ENCODE data around the gene WDR53.
"Not testable (repeated sequence)": the region's sequence is repeated elsewhere in the genome, so short reads cannot be mapped to it uniquely, and the experiment has no call there.

WDR53 gene

DNA sequence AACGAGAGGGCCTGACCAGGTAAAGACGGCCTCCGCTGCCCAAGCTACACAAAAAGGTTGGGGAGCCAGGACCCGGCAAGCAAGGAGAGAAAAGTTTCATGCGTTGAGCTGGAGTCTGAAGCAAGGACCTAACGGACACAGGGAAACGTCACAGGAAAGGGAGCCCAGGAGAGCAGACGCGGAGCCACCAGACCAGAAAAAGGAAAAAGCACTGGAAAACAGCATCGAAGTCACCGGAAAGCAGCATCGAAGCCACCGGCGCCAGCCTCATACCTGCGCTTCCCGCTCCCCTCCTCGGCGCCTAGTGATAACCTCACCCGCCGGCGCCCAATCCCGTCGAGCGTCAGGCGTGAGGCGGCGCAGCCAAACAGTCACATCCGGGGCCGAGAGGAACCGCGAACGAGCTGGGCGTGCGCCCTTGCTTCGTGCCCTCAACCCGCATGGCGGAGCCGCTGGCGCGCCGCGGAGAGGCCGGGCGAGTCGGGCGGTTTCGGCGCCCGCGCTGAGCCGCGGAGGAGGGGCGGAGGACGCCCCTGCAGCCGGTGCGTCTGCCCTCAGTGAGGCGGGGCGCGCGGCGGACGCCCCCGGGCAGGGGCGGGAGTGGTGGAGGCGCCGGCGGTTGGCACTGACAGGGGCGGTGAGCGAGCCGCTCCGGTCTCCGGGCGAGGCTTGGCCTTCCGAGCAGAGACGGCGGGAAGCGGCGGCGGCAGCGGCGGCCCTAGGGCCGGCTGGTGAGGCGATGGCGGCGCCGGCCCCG, at the start of gene WDR53, which contains the start of gene FBXO45:
Gene WDR53, minus strand, starts transcription at position 309 of the 757 bp plus-strand sequence. CDS start 7,079 bp downstream, outside the sequence.
Gene FBXO45, plus strand, starts transcription at position 415 of the 757 bp plus-strand sequence. Its CDS starts 325 bp downstream, at position 740.
- peak; percentile 74 to 92 for DNase-seq

- no peak for DNase-seq
These were observed 48.9 kb upstream of the WDR53 start for GRCh38 chr3:196617256-196617655.

- DNase-seq, result not testable (repeated sequence)
These were observed 46.9 kb upstream of the WDR53 start for GRCh38 chr3:196615234-196615633.

DNA sequence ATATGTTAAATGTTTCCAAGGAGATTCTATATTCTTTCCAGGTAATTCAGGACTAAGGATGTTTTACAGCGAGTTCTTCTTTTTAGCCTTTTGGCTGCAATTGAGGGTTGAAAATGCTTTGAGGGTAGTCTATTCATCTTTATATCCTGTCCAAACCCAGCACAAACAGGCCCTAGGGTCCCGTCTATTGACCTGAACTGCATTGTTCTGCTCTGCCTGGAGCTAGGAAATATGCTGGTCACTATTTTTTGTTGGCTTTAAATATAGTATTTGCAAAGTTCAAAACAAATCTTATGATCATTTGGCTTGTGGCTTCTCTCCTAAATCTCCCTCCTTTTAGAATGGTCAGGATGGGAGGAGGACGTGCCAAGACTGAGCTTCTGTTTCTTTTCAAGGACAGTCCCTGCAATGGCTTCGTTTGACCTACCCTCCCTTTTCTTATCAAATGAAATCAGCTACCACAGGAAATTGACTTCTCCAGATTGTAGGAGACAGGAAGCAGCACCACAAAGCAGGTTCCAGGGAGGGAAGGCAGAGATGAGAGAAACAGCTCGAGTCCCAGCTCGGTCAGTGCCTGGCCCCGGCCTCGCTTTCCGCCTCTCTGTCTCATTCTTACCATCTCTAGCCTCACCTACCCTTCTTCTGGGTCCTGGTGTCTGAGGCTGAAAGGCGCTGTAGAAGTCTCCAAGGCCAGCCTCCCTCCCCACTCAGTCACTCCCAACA, 43.6 kb upstream of the WDR53 start:
- DNase-seq, result peak in 1 of 2 donors; percentile 48

- no peak for DNase-seq
These were observed 41.6 kb upstream of the WDR53 start for GRCh38 chr3:196609805-196610515.

DNA sequence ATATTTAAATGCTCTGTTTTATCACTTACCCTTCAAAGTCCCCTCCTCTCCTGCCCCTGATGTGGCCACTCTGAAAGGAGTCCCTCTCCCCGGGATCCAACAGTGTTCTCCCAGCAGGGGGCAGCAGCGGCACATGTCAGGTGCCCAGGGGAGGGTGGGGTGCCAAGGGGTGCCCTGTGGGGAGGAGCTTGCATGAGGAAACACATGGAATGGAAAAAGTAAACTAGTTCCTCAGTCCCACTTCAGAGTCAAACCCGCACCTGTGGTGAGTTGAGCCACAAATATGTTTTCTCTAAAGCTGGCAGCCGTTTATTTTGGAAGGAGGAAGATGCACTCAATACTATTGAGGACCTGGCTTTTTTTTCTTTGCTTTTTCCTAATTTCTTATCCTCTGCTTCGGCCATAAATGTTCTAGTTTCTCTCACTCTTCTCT, 41.0 kb upstream of the WDR53 start:
- DNase-seq, result peak; percentile 88 to 92

GRCh38 chr3:196608693-196609092, 40.3 kb upstream of the WDR53 start:
- DNase-seq, result no peak

DNA sequence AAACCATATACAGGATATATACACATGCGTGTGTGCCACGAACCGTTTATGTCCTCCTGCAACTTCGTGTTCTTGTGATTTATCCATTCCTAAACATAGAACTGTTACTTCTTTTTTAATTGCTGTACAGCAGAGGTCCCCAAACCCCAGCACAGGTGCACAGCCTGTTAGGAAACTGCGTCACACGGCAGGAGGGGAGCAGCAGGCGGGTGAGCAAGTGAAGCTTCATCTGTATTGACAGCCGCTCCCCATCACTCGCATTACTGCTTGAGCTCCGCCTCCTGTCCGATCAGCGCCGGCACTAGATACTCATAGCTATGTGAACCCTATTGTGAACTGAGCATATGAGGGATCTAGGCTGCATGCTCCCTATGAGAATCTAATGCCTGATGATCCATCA, 36.2 kb upstream of the WDR53 start:
- DNase-seq, result no peak

GRCh38 chr3:196603683-196604082, 35.3 kb upstream of the WDR53 start:
- DNase-seq, result no peak

DNA sequence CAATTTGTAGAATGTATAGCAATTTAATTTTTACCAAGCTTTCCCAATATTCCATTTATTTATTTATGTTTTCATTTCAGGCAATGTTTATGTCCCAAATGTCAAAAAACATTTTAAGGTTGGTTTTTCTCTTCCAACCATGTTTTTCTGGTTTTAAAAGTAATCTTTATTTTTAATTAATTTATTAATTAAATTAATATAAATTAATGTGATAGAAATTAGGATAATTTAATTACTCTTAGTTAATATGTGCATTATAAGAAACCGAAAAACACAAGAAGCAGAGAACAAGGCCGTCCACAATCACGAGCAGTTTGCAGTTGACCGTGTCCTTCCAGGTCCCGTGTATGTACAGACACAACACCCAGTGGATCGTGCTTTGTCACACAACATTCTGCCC, 34.3 kb upstream of the WDR53 start:
- DNase-seq, result no peak

DNA sequence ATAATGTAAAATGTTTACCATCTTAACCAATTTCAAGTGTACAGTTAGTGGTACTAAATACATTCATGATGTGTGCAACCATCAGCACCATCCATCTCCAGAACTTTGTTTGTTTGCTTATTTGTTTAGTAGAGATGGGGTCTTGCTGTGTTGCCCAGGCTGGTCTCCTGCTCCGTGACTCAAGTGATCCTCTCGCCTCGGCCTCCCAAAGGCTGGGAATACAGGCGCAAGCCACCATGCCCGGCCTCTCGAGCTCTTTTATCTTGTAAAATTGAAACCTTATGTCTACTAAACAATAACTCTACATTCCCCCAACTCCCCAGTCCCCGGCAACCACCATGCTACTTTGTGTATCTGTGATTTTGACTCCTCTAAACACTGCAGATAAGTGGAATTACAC, 32.0 kb upstream of the WDR53 start:
- no peak for DNase-seq

- no peak for DNase-seq
These were observed 31.4 kb upstream of the WDR53 start for GRCh38 chr3:196599734-196600128.

- not testable (repeated sequence) for DNase-seq
These were observed 29.8 kb upstream of the WDR53 start for GRCh38 chr3:196597971-196598733.

DNA sequence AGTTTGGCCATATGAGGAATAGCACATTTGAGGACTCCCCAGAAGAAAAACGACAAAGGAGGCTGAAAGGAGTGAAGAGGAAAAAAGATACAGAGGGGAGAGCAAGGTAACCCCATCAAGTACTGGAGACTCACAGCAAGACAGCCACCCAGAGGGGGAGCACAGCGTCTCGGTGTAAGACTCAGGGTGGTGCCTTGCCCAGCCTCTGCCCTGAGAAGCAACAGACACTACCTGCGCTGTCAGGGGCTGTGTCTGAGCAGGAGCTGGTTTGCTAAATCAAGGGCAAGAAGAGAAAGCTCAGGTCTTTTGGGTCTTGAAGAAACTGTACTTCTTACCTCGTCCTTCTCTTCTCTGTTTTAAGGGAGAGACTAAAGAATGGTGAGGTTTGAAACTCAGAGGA, 28.0 kb upstream of the WDR53 start:
- no peak for DNase-seq

- no peak for DNase-seq
These were observed 21.9 kb upstream of the WDR53 start for GRCh38 chr3:196590279-196590678.

DNA sequence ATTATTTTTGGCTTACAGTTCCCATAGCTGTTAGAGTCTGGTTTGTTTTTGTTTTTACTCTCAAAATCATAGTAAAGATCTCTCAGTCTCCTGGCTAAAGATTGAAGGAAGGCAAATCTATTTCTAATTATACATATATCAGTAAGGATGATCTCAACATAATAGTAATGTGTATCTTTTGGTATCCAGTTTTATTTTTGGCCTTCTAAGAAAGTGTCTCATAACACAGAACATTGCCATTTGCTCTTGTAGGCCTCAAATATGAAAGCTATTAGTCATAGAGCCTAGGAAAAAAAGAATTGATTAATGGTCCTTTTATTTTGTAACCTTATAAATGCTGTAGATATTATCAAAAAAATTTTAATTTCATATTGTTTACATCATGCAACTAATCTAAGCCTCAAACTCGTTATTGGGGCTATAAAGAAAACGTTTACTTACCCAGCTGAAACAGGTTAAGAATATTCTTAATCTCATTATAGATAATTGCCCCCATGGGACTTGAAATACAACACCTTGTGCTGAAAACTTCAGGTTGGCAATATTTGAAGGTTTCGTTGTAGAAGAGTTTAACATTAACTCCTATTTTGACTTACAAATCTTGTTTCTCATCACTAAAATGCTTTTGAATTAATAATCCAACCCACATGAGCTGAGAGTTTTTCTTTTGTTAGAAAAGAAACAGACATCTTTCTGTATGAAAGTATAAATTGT, 16.8 kb upstream of the WDR53 start:
- no peak for DNase-seq

GRCh38 chr3:196572389-196572788, 4.0 kb upstream of the WDR53 start:
- no peak for DNase-seq

DNA sequence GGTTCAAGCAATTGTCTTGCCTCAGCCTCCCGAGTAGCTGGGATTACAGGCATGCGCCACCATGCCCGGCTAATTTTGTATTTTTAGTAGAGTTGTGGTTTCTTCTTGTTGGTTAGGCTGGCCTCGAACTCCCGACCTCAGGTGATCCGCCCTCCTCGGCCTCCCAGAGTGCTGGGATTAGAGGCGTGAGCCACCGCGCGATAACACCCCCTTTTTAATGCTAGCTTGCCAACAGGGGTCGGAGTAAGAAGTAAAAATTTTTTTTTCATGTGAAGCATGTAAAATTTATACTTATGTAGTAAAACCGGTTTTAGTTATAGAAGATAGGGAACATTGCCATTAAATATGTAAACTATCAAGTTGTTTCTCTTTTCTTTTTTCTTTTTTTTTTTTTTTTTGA, 2.0 kb upstream of the WDR53 start:
- not testable (repeated sequence) for DNase-seq

GRCh38 chr3:196569003-196569516, 706 bp upstream of the WDR53 start:
- DNase-seq, result peak in 1 of 2 donors; percentile 51

DNA sequence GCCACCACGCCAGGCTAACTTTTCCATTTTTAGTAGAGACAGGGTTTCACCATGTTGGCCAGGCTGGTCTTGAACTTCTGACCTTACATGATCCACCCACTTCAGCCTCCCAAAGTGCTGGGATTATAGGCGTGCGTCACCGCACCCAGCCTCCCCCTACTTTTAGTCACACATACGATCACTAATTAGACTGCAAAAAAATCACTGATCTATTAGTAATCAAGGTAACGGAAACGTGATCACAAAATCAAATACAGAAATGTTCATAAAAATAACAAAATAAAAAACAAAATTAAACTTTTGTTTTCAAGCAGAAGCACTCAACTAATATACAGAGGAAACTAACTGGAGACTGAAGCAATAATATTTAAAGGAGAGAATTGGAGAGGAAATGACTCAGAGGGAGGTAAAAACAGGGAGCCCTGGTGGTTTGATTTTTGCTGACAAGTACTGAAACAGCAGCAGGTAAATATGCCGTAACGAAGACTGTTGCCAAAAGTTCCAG, 4.6 kb downstream of the WDR53 start:
- DNase-seq, result peak in 1 of 2 donors; percentile 3

DNA sequence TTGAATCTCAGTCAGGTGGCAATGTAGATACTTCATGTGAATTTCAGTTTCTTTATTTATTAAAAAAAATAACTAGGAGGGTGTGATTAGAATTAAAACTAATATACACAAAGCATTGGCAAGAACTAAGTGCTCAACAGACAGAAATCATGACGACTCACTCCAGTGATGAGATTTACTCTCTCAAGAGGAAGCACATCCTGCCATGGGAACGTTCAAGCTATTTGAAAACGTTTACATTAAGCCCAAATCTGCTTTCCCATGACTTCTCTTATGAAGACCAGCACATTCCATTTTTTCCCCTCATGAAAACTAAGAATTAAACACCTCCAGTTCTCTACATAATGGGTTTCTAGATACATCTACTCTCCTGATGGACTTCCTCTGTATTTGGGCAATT, 8.5 kb downstream of the WDR53 start:
- no peak for DNase-seq

- DNase-seq, result no peak
These were observed 9.9 kb downstream of the WDR53 start for GRCh38 chr3:196558476-196558875.

Measured in bone marrow (tissue), 2 donors.